Stimulated activated CD4-positive, alpha-beta T cell treated with anti-CD3 and anti-CD28 coated beads, Interleukin-15, amount 100 ng/mL, for 48 hours (primary cell): Measurements from ENCODE around the gene HDAC4.

Experiments used
- DNase-seq, 2 donors: peaks; one replicate each; pipeline ENCODE4 v3.0.0-alpha.2; 2020; ENCODE audit warnings: low read depth in 2 of 2

Gene HDAC4

GRCh38 chr2:239089884-239090283 is 310.9 kb downstream of the HDAC4 start:
- DNase-seq: no peak

- DNase-seq: no peak
Measured at GRCh38 chr2:239087046-239087710, 313.6 kb downstream of the HDAC4 start.

DNA sequence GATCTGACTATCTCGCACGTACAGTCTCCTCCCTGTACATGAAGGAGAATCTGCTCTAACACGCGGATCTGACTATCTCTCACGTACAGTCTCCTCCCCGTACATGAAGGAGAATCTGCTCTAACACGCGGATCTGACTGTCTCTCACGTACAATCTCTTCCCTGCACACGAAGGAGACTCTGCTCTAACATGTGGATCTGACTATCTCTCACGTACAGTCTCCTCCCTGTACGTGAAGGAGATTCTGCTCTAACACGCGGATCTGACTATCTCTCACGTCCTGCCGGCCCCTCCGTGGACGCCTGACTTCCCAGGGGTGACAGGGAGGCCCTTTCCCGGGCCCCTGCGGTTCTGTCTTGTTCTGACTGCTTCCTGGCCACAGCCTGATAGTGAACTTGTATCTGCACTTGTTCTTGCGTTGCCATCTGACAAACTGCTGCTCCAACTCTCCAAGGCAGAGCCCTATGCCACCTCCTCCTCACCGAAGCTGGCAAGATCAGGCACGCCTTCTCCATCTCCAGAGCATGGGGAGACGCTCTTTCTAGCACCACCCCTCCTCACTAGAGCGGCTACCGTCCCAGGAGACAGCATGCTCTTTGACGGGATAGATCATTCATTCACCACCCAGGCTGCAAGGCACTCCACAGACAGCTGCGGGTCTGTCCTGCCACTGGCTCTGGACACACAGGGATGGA is 314.3 kb downstream of the HDAC4 start:
- no peak for DNase-seq

DNA sequence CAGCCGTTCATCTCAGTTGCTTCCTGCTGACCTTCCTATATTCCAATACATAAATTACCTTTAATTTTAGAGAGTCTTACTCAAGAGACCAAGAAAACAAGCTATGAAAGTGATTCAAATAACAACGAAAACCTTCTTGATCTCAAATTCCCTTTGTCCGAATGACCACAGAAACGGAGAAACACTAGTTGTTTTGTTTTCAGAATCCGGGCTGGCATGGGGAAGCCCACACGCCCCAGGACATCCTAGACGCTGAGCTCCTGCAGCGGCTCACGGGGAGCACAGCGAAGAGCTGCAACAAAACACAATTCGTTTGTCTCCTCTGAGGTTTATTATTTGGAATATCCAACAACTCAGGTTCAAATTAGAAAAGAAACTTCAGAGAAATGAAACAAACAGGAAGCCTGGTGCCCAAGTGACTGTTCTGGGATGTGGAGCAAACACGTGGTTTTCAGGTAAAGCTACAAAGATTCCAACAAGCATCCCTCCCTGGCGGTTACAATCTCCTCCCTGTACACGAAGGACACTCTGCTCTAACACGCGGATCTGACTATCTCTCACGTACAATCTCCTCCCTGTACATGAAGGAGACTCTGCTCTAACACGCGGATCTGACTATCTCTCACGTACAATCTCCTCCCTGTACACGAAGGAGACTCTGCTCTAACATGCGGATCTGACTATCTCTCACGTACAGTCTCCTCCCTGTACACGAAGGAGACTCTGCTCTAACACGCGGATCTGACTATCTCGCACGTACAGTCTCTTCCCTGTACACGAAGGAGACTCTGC is 315.4 kb downstream of the HDAC4 start:
- no peak for DNase-seq

DNA sequence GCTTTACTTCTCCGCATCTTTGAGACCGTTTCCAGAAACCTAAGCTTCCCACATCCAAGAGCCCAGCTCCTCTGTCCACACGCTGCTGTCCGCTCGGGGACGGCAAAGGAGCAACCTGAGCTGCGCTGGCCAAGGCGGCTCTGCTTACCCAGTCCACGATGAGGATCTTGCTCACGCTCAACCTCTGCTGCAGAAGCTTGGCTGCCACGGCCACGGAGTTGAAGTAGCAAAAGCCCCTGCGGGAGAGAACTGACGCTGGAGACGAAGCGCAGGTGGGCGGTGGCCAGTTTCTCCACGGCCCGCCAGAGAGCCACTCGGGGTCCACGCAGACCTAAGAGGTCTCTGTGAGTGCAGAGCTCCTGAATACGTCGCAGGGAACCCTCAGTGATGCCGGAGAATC is 316.8 kb downstream of the HDAC4 start:
- DNase-seq: no peak

DNA sequence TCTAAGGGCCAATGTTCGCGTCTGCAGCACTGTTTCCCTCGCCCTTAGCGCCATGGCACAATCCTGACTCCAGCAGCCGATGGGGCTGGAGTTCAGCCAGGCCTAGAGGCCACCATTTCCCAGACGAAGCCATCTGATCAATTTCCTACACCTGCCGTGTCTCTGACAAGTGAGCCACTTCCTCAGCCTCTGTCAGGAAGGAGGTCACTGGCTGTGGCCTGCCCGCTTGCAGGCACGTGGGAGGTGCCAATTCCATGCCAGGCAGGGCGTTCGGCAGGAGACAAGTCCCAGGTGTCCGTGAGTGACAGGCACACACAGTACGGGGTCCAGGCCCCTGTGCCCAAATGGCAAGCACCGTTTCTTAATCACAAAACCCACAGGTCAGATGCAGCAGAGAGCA is 318.4 kb downstream of the HDAC4 start:
- no peak for DNase-seq

DNA sequence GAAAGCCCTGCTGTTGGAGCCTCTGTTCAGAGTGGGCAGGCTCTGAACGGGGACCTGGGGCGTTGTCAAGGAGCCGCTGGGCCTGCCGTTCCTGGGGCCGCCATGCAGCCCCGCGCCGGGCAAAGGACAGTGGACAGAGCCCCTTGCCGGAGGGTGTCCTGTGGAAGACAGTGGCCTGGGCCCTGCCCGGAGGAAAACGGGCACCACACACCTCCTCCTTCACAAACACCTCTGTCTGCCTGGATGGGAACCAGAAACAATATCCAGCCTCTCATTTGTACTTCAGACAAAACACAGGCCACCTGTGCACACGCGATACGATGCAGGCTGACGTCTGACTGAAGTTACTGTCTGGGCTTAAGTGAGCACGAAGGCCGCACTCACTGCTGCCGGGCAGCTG is 319.2 kb downstream of the HDAC4 start:
- DNase-seq: no peak

DNA sequence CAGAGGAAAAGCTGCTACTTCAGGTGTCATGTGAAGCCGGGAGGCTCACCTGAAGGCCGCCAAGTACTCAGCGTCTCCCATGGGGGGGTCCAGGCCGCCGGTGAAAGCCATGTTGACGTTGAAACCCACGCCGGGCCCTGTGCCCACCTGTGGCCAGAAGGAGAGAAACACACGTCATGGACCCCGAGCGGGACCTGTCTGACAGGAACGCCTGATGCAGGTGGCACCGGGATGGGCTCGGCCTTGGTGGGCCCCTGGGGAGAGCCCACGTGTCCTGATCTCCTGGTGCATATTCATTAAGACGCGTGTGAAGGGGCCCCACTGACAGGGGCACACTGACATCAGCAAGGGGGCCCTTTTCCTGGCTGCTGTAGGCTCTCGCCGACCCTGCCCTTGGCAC is 319.8 kb downstream of the HDAC4 start:
- DNase-seq: no peak

DNA sequence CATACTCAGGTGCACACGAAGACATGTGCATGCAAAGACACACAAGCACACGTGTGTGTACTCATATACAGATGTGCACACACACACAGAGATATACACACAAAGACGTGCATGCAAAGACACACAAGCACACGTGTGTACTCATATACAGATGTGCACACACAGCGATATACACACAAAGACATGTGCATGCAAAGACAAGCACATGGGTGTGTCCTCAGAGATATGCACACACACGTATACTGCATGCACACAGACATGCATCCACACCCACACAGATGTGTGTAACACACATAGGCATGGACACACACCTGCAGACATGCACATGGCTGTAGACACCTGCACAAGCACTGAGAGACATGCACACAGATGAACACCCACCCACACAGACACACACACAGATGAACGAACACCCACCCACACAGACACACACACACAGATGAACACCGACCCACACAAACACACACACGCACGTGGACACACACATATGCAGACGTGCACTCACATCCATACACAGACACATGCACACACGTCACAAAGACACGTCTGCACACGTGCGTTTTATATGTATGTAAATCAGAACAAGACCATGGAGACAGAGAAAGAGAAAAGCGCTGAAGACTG is 321.0 kb downstream of the HDAC4 start:
- DNase-seq: no peak

- DNase-seq: no peak
Measured at GRCh38 chr2:239078128-239078924, 322.5 kb downstream of the HDAC4 start.

DNA sequence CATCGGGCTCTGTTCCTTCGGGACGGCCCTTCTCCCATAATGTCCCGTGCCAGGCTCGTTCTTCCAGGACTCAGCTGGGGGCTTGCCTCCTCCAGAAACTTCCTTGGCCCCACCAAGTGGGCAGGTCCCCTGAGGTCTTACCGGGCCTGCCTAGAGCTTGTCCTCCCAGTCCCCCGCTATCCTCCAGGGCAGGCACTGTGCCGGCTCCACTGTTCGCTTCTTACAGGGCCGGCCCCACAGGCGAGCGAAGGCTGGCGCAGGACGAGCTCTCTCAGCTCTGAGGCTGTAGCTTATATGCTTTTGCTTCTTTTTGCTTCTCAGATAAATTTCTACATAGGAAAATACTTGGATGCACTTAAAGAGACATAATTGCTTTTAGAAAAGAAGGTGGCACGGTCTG is 323.6 kb downstream of the HDAC4 start:
- no peak for DNase-seq

DNA sequence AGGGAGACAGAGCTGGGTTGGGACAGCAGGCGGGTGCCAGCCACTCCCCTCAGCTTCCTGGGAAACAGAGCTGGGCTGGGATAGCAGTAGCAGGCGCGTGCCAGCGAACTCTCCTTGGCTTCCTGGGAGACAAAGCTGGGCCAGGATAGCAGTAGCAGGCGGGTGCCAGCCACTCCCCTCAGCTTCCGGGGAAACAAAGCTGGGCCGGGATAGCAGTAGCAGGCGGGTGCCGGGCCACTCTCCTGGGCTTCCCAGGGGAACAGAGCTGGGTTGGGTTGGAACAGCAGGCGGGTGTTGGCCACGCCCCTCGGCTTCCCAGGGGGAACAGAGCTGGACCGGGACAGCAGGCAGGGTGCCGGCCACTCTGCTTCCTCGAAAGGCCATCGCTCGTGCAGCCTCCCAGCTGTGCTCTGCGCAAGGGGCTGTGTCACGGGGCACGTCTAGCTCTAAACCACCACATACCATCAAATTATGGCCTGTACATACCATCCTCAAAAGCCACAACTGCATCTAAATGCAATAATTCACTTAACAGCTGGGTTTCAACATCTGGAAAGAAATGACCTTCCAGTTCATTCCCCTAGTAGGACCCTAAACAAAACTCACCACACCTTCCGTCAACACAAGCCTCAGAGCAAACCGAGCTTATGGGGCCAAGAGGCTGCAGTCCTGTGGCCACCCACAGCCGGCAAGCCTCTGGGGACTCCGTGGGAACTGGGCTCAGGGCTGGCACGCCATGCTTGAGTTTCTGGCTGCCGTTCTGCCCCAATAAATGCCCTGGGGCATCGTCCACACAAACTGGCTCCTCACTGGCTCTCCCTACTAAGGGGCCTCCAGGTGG is 324.7 kb downstream of the HDAC4 start:
- DNase-seq: no peak

- no peak for DNase-seq
Measured at GRCh38 chr2:239073745-239074530, 326.9 kb downstream of the HDAC4 start.

DNA sequence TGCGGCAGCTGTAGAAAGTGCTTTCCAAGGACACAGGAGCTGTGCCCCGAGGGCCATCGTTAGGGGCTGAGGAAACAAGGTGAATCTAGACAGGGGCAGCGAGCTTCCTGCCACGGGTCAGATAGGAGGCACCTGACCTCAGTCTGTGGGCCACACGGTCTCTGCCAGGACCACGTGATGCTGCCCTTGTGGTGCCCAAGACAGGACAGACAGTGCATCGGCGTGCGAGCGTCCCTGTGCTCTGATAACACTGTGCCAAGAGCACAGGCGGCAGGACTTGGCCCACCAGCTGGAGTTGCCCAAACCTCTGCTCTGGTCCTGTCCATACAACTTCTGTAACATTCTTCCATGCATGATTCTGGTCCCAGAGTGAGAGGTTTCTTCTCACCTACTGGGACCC is 327.6 kb downstream of the HDAC4 start:
- no peak for DNase-seq

GRCh38 chr2:239072786-239073185 is 328.0 kb downstream of the HDAC4 start:
- DNase-seq: no peak

DNA sequence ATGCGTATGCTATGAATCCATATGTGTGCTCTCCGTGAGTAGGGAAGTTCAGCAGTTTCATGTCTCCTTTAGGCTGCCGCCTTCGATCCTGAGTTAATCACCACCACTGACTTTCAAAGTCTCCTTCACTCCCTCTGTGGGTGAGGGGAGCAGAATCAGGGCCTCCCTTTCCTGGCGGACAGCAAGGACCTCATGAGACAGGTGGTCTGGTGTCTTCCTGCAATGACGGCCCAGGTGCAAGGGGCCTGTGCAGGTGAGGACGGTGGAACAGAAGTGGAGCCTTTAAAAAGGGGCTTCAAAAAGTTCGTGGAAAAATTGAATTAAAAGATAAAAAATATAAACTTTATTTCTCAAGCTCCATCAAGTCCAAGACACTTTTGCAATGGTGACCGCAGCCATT is 330.4 kb downstream of the HDAC4 start:
- no peak for DNase-seq

GRCh38 chr2:239069362-239070333 is 331.2 kb downstream of the HDAC4 start:
- DNase-seq: peak; percentile 5 to 19

- no peak for DNase-seq
Measured at GRCh38 chr2:239068411-239068810, 332.4 kb downstream of the HDAC4 start.
